B cell (primary cell): ENCODE measurements around the gene EGLN3.

Source experiments
- EZH2 ChIP-seq: IDR thresholded peaks from 2 replicates; pipeline ENCODE4 v1.6.1; 2012; ENCODE audit warnings: borderline replicate concordance, low read depth, mild to moderate bottlenecking, moderate library complexity, low read length; ENCODE audit not compliant: insufficient read depth, poor library complexity, severe bottlenecking
- TF ChIP-seq, protein P1 (sequence below): fragments of 200-600 bp; IDR thresholded peaks from one replicate; pipeline ENCODE4 v1.8.0; 2022; ENCODE audit warnings: antibody characterized with exemption, mild to moderate bottlenecking

DNA sequence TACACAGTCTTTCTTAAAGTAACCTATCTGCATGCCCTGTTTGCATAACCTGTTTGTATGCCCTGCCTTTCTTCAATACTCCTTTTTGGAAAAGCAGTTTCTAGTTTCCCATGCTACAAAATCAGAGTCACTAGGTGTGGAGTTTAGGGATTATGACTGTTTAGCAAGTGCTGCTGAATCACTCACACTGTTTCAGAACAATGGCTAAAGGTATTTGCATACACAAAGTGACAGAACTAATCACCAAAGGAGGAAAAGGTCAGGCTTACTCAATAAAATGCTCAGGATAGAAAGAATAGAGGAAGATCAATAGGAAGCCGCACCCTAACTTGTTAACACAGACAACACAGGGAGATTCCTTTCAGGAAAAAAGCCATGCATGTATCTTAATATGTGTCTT is 19.4 kb downstream of the EGLN3 start:
- TF ChIP-seq, protein P1, sequence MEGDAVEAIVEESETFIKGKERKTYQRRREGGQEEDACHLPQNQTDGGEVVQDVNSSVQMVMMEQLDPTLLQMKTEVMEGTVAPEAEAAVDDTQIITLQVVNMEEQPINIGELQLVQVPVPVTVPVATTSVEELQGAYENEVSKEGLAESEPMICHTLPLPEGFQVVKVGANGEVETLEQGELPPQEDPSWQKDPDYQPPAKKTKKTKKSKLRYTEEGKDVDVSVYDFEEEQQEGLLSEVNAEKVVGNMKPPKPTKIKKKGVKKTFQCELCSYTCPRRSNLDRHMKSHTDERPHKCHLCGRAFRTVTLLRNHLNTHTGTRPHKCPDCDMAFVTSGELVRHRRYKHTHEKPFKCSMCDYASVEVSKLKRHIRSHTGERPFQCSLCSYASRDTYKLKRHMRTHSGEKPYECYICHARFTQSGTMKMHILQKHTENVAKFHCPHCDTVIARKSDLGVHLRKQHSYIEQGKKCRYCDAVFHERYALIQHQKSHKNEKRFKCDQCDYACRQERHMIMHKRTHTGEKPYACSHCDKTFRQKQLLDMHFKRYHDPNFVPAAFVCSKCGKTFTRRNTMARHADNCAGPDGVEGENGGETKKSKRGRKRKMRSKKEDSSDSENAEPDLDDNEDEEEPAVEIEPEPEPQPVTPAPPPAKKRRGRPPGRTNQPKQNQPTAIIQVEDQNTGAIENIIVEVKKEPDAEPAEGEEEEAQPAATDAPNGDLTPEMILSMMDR: no peak
- no peak for TF ChIP-seq EZH2
